ENCODE data around the gene ZDHHC19.
"Not testable (repeated sequence)": the region's sequence is repeated elsewhere in the genome, so short reads cannot be mapped to it uniquely, and the experiment has no call there.

Gene ZDHHC19

DNA sequence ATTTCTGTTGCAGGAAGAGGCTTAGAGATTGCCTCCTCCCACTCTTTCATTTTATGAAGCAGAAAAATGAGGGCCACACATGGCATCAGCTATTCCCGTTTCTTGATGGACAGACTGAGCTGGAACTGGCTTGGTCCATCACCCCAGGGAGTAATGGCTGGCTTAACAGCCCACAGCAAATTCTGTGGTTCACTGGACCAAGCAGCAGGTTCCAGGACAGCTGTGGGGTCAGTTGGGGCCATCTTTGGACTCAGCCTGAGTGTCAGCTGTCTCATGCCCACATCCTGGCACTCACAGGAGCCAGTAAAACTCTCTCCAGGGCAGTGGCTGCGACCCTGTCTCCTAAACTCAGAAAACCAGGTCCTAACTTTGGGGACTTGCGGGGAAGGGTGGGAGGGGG is 36.5 kb downstream of the ZDHHC19 start:
- no peaks in the 10 kb centered on the region for H3K9me2 ChIP-seq (replicated peaks; ENCODE audit: insufficient read depth, low read length)
- H2AFZ ChIP-seq (ENCODE audit: low read length) = no peak overlapping the region

DNA sequence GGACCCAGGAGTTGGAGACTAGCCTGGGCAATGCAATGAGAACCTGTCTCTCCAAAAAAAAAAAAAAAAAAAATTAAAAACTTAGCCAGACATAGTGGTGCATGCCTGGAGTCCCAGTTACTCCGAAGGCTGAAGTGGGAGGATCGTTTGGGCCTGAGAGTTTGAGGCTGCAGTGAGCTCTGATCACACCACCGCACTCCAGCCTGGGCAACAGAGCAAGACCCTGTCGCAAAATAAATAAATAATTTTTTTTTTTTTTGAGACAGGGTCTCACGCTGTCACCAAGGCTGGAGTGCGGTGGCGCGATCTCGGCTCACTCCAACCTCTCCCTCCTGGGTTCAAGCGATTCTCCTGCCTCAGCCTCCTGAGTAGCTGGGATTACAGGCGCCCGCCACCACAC is 40.9 kb downstream of the ZDHHC19 start:
- H3K27ac ChIP-seq (ENCODE audit: low read length); H3K9me3 ChIP-seq (replicated peaks; ENCODE audit: insufficient read depth, low read length); DNase-seq; H3K9me2 ChIP-seq (replicated peaks; ENCODE audit: insufficient read depth, low read length); H3K79me2 ChIP-seq (ENCODE audit: low read length); H3K9ac ChIP-seq (ENCODE audit: low read length); H3K36me3 ChIP-seq (replicated peaks; ENCODE audit: insufficient read depth, low read length); H3F3A ChIP-seq (ENCODE audit: insufficient read depth, low read length); H3K4me1 ChIP-seq (ENCODE audit: low read length); H3K27me3 ChIP-seq (replicated peaks; ENCODE audit: insufficient read depth, low read length); H3K4me3 ChIP-seq (ENCODE audit: low read length); H4K20me1 ChIP-seq (ENCODE audit: insufficient read depth, low read length); H3K4me2 ChIP-seq (ENCODE audit: low read depth, low read length); H2AFZ ChIP-seq (ENCODE audit: low read length): not testable (repeated sequence)

More for the DNA sequence above, 36.5 kb downstream of the ZDHHC19 start:
- H3K27ac ChIP-seq (ENCODE audit: low read length) = no peak overlapping the region
- H3K4me2 ChIP-seq (ENCODE audit: low read depth, low read length) = no peak overlapping the region
- H4K20me1 ChIP-seq (ENCODE audit: insufficient read depth, low read length) = no peaks in the 10 kb centered on the region
- no peaks in the 10 kb centered on the region for H3K4me1 ChIP-seq (ENCODE audit: low read length)
- H3K9ac ChIP-seq (ENCODE audit: low read length) = no peak overlapping the region
- no peaks in the 10 kb centered on the region for H3K36me3 ChIP-seq (replicated peaks; ENCODE audit: insufficient read depth, low read length)
- no peaks in the 10 kb centered on the region for H3F3A ChIP-seq (ENCODE audit: insufficient read depth, low read length)
- no peaks in the 10 kb centered on the region for H3K27me3 ChIP-seq (replicated peaks; ENCODE audit: insufficient read depth, low read length)
- DNase-seq = no peak
- H3K9me3 ChIP-seq (replicated peaks; ENCODE audit: insufficient read depth, low read length) = no peaks in the 10 kb centered on the region
- H3K79me2 ChIP-seq (ENCODE audit: low read length) = no peaks in the 10 kb centered on the region
- no peak for TF ChIP-seq EZH2 (optimal IDR thresholded peaks at IDR 0.05; ENCODE audit: low read depth, low read length)
- TF ChIP-seq, protein P1, sequence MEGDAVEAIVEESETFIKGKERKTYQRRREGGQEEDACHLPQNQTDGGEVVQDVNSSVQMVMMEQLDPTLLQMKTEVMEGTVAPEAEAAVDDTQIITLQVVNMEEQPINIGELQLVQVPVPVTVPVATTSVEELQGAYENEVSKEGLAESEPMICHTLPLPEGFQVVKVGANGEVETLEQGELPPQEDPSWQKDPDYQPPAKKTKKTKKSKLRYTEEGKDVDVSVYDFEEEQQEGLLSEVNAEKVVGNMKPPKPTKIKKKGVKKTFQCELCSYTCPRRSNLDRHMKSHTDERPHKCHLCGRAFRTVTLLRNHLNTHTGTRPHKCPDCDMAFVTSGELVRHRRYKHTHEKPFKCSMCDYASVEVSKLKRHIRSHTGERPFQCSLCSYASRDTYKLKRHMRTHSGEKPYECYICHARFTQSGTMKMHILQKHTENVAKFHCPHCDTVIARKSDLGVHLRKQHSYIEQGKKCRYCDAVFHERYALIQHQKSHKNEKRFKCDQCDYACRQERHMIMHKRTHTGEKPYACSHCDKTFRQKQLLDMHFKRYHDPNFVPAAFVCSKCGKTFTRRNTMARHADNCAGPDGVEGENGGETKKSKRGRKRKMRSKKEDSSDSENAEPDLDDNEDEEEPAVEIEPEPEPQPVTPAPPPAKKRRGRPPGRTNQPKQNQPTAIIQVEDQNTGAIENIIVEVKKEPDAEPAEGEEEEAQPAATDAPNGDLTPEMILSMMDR (IDR thresholded peaks at IDR 0.05; ENCODE audit: low read length) = no peak
- TF ChIP-seq EZH2phosphoT487 (IDR thresholded peaks at IDR 0.05; ENCODE audit: low read length) = no peak
- H3K4me3 ChIP-seq (ENCODE audit: low read length) = no peak overlapping the region

DNA sequence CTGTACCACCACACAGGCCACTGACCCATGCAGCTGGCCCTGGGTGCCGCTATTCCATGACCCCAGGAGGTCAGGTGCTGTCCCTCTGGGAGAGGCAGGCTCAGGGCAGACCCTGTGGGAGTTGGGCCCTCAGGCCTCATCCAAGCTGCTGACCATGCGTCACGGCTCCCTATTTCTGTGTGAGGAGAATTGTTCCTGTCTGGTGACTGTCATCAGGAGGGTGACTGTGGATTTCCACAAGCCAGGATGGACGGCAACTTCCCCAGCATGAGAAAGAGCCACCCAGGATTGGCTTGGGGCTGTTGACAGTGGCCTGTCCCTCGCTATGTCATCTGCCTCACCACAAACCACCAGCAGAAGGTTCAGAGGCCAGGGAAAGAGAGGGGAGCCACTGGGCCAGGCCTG is 41.4 kb downstream of the ZDHHC19 start:
- TF ChIP-seq, protein P1 (IDR thresholded peaks at IDR 0.05; ENCODE audit: low read length) = no peak
- TF ChIP-seq EZH2 (optimal IDR thresholded peaks at IDR 0.05; ENCODE audit: low read depth, low read length) (no peak), EZH2phosphoT487 (IDR thresholded peaks at IDR 0.05; ENCODE audit: low read length) (no peak)
- DNase-seq = no peak
- H3K27ac ChIP-seq (ENCODE audit: low read length) = no peak overlapping the region

DNA sequence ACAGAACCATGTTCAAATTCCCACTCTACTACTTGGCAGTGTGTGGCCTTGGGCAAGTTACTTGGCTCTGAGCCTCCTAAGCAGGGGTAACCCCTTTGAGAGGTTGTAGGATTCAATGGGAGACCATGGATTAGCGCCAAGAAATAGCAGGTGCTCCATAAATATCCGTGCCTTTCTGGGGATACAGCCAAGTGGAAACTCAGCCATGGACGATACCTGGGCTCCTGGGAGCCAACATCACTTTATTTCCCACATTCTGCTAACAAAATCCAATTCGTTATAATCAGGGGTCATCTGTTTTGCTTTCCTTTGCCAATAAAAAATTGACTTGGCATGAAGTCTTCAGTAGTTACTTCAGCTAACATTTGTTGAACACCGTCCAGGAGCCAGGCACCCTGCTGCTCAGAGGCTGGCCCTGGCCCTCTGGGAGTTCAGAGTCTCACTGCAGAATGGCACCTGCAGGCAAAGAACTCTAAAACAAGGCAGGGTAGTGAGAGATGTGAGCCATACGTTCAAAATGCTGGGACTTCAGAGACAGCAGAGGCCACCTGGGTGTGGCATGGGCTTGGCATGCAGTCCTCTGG is 42.3 kb downstream of the ZDHHC19 start:
- DNase-seq = no peak
- Histone ChIP-seq H3K9me2 (replicated peaks; ENCODE audit: insufficient read depth, low read length) (no peaks in the 10 kb centered on the region), H3K4me3 (ENCODE audit: low read length) (no peak overlapping the region), H3K79me2 (ENCODE audit: low read length) (no peaks in the 10 kb centered on the region), H3F3A (ENCODE audit: insufficient read depth, low read length) (no peaks in the 10 kb centered on the region), H3K9ac (ENCODE audit: low read length) (no peak overlapping the region), H2AFZ (ENCODE audit: low read length) (no peak overlapping the region), H3K36me3 (replicated peaks; ENCODE audit: insufficient read depth, low read length) (no peaks in the 10 kb centered on the region), H3K4me2 (ENCODE audit: low read depth, low read length) (no peak overlapping the region), H3K4me1 (ENCODE audit: low read length) (no peaks in the 10 kb centered on the region), H3K27ac (ENCODE audit: low read length) (no peak overlapping the region), H3K27me3 (replicated peaks; ENCODE audit: insufficient read depth, low read length) (no peaks in the 10 kb centered on the region), H3K9me3 (replicated peaks; ENCODE audit: insufficient read depth, low read length) (no peaks in the 10 kb centered on the region), H4K20me1 (ENCODE audit: insufficient read depth, low read length) (no peaks in the 10 kb centered on the region)
- TF ChIP-seq, protein P1 (IDR thresholded peaks at IDR 0.05; ENCODE audit: low read length) = no peak
- no peak for TF ChIP-seq EZH2 (optimal IDR thresholded peaks at IDR 0.05; ENCODE audit: low read depth, low read length)
- TF ChIP-seq EZH2phosphoT487 (IDR thresholded peaks at IDR 0.05; ENCODE audit: low read length) = no peak

More for the DNA sequence above, 41.4 kb downstream of the ZDHHC19 start:
- Histone ChIP-seq H3K9me2 (replicated peaks; ENCODE audit: insufficient read depth, low read length) (no peaks in the 10 kb centered on the region), H3K4me3 (ENCODE audit: low read length) (no peak overlapping the region), H3K9me3 (replicated peaks; ENCODE audit: insufficient read depth, low read length) (no peaks in the 10 kb centered on the region), H3K79me2 (ENCODE audit: low read length) (no peaks in the 10 kb centered on the region), H3K4me1 (ENCODE audit: low read length) (no peaks in the 10 kb centered on the region), H3K4me2 (ENCODE audit: low read depth, low read length) (no peak overlapping the region), H3K36me3 (replicated peaks; ENCODE audit: insufficient read depth, low read length) (no peaks in the 10 kb centered on the region), H2AFZ (ENCODE audit: low read length) (no peak overlapping the region), H3K9ac (ENCODE audit: low read length) (no peak overlapping the region), H4K20me1 (ENCODE audit: insufficient read depth, low read length) (no peaks in the 10 kb centered on the region), H3F3A (ENCODE audit: insufficient read depth, low read length) (no peaks in the 10 kb centered on the region), H3K27me3 (replicated peaks; ENCODE audit: insufficient read depth, low read length) (no peaks in the 10 kb centered on the region)
